Smooth muscle cell of the brain vasculature (primary cell): ENCODE measurements around the gene SLC35D3.
"Not testable (repeated sequence)": the region's sequence is repeated elsewhere in the genome, so short reads cannot be mapped to it uniquely, and the experiment has no call there.

Experiments
- DNase-seq: peaks from one replicate; pipeline ENCODE4 v3.0.0-alpha.2; 2012; ENCODE audit warnings: low read depth, low spot score

SLC35D3 gene

GRCh38 chr6:136964398-136964797 lies 42.3 kb downstream of the SLC35D3 start:
- DNase-seq: no peak

GRCh38 chr6:136967876-136968752 lies 46.0 kb downstream of the SLC35D3 start:
- DNase-seq: peak; percentile 35

- DNase-seq: no peak
These were observed 46.7 kb downstream of the SLC35D3 start for GRCh38 chr6:136968837-136969236.

GRCh38 chr6:136969433-136969832 lies 47.3 kb downstream of the SLC35D3 start:
- no peak for DNase-seq

GRCh38 chr6:136969930-136970329 lies 47.8 kb downstream of the SLC35D3 start:
- DNase-seq: no peak

GRCh38 chr6:136971609-136972008 lies 49.5 kb downstream of the SLC35D3 start:
- DNase-seq: no peak

GRCh38 chr6:136973781-136974180 lies 51.7 kb downstream of the SLC35D3 start:
- not testable (repeated sequence) for DNase-seq
